Liver (tissue), 9 donors: ENCODE results near the gene GPAT3. TPM values are rescaled to one million over a fixed set of nuclear protein-coding genes. Genes with fewer than 3 reads are reported as not detected.
"Not testable (repeated sequence)": the region's sequence is repeated elsewhere in the genome, so short reads cannot be mapped to it uniquely, and the experiment has no call there.

ENCODE experiments used
- DNase-seq: peaks from one replicate; pipeline ENCODE4 v3.0.0-alpha.2; 2017; ENCODE audit warnings: low spot score
- H3K27ac ChIP-seq, 2 donors: one replicate each; pipeline ENCODE4 v1.7.0; 2013; ENCODE audit warnings: inconsistent platforms in 2 of 2, low read length in 2 of 2, control low read depth in 1 of 2, low read depth in 1 of 2, mild to moderate bottlenecking in 1 of 2
- H3K27me3 ChIP-seq, 4 donors: one replicate each; pipeline versions ENCODE4 v1.6.1 to v1.7.0; 2013; ENCODE audit warnings: low read length in 3 of 4, inconsistent platforms in 1 of 4, mild to moderate bottlenecking in 1 of 4, moderate library complexity in 1 of 4; ENCODE audit not compliant: control insufficient read depth in 4 of 4, insufficient read depth in 4 of 4
- H3K36me3 ChIP-seq, 4 donors: one replicate each; pipeline versions ENCODE4 v1.6.1 to v1.7.0; 2013; ENCODE audit warnings: low read length in 3 of 4, mild to moderate bottlenecking in 3 of 4, low read depth in 1 of 4, moderate library complexity in 1 of 4; ENCODE audit not compliant: control insufficient read depth in 4 of 4, insufficient read depth in 3 of 4
- H3K4me1 ChIP-seq, 4 donors: one replicate each; pipeline versions ENCODE4 v1.6.1 to v1.7.0; 2013; ENCODE audit warnings: low read length in 3 of 4, mild to moderate bottlenecking in 3 of 4, moderate library complexity in 1 of 4; ENCODE audit not compliant: control insufficient read depth in 4 of 4, insufficient read depth in 4 of 4
- H3K4me3 ChIP-seq, 3 donors: one replicate each; pipeline versions ENCODE4 v1.6.1 to v1.7.0; 2013; ENCODE audit warnings: low read length in 3 of 3, control low read depth in 1 of 3, low read depth in 1 of 3, mild to moderate bottlenecking in 1 of 3
- H3K9ac ChIP-seq, 2 donors: one replicate each; pipeline ENCODE4 v1.7.0; 2013; ENCODE audit warnings: low read length in 2 of 2, mild to moderate bottlenecking in 2 of 2, moderate library complexity in 2 of 2, control low read depth in 1 of 2, low read depth in 1 of 2
- H3K9me3 ChIP-seq, 4 donors: one replicate each; pipeline versions ENCODE4 v1.6.1 to v1.7.0; 2013; ENCODE audit warnings: low read length in 3 of 4; ENCODE audit not compliant: control insufficient read depth in 4 of 4
- CTCF ChIP-seq: fragments of 150-350 bp; IDR thresholded peaks from 2 replicates; pipeline ENCODE4 v1.5.1; 2017; ENCODE audit warnings: improper control_type of control experiment, low read depth, low read length; ENCODE audit not compliant: missing input control
- EGR1 ChIP-seq, 2 donors: IDR thresholded peaks; 2 replicates each; pipeline ENCODE4 v1.6.1; 2016 to 2018; ENCODE audit warnings: antibody characterized with exemption in 2 of 2, low read depth in 2 of 2
- FOXA1 ChIP-seq: IDR thresholded peaks from 2 replicates; pipeline ENCODE4 v1.6.1; 2016; ENCODE audit warnings: antibody characterized with exemption
- FOXA2 ChIP-seq: IDR thresholded peaks from 2 replicates; pipeline ENCODE4 v1.6.1; 2016; ENCODE audit warnings: antibody characterized with exemption
- GABPA ChIP-seq, 2 donors: IDR thresholded peaks in 1 of 2; conservative IDR thresholded peaks in 1 of 2; 2 replicates each; pipeline ENCODE4 v1.6.1; 2016; ENCODE audit warnings: antibody characterized with exemption in 2 of 2, mild to moderate bottlenecking in 1 of 2, moderate library complexity in 1 of 2
- MAX ChIP-seq: IDR thresholded peaks from 2 replicates; pipeline ENCODE4 v1.6.1; 2016; ENCODE audit warnings: antibody characterized with exemption
- RAD21 ChIP-seq, 2 donors: IDR thresholded peaks; 2 replicates each; pipeline ENCODE4 v1.6.1; 2016; ENCODE audit warnings: antibody characterized with exemption in 2 of 2, mild to moderate bottlenecking in 2 of 2
- REST ChIP-seq: IDR thresholded peaks from 2 replicates; pipeline ENCODE4 v1.6.1; 2016; ENCODE audit warnings: antibody characterized with exemption, mild to moderate bottlenecking
- RXRA ChIP-seq, 2 donors: IDR thresholded peaks; 2 replicates each; pipeline ENCODE4 v1.6.1; 2017 to 2018; ENCODE audit warnings: antibody characterized with exemption in 2 of 2, mild to moderate bottlenecking in 1 of 2
- SP1 ChIP-seq: IDR thresholded peaks from 2 replicates; pipeline ENCODE4 v1.6.1; 2018; ENCODE audit warnings: antibody characterized with exemption, mild to moderate bottlenecking
- YY1 ChIP-seq: IDR thresholded peaks from 2 replicates; pipeline ENCODE4 v1.6.1; 2016; ENCODE audit warnings: antibody characterized with exemption, mild to moderate bottlenecking
- WGBS: extraction: QIAGEN DNeasy Blood & Tissue Kit; methylation state at CpG from one replicate; pipeline ENCODE4 v1.1.7; 2013; 5-methylcytosine and 5-hydroxymethylcytosine counted together
- polyA plus RNA-seq, 2 donors: library from polyadenylated mRNA; stranded (reverse) in 1 of 2; unstranded in 1 of 2; fragments of 200-250 nt in 1 of 2; fragments of >200 nt in 1 of 2; fragmentation: Nextera tagmentation in 1 of 2; extraction: Ambion mirVana in 1 of 2; gene quantifications; one replicate each; pipeline versions ENCODE4 v1.2.1 to v1.2.3, GENCODE V29; 2013 to 2015
- total RNA-seq, 2 donors: library from RNA; depleted of rRNA; stranded (reverse); fragments of >200 nt; gene quantifications; one replicate each; pipeline ENCODE4 v1.2.3, GENCODE V29; 2014
- TF ChIP-seq, protein P1 (sequence below): IDR thresholded peaks from 2 replicates; pipeline ENCODE4 v1.6.1; 2016; ENCODE audit warnings: antibody characterized with exemption
- TF ChIP-seq, protein P2 (sequence below): IDR thresholded peaks from 2 replicates; pipeline ENCODE4 v1.6.1; 2016; ENCODE audit warnings: antibody characterized with exemption
- donor health status: healthy.
- donor health status: healthy.
- donor health status: healthy.
- donor health status: healthy.
- donor health status: healthy.

Gene GPAT3
- total and polyA plus RNA-seq, 4 donors = 1.8 to 6.2 (median 4.5) TPM

DNA sequence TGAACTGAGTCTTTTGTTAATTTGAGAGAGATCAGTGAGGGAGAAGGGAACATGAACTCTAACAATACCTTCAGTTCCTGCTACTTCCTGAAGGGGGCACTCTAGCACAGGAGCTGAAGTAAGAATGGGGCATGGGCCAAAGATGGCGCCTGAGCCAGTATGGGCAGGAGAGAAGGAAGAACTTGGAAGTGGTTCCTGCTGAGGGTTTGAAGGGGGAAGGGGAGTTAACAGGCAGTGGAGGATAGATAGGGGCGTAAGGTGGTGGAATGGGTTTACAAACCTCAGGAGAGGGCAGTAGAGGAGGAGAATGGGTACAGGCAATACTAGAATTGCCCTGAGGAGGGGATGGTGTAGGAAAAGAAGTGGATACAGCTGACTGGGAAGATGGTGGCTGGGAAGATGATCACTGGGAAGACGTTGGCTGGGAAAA, 26.7 kb upstream of the GPAT3 start:
- WGBS = 58% methylated on average over 3 of the region's 3 CpGs
- TF ChIP-seq FOXA1 = peak; percentile 35
- peak; percentile 85 for TF ChIP-seq YY1
- peak; percentile 75 for TF ChIP-seq CTCF
- TF ChIP-seq RAD21 (IDR thresholded peaks at IDR 0.05) = peak; percentile 96 to 98
- not testable (repeated sequence) for H3K27ac ChIP-seq, H3K4me1 ChIP-seq, H3K9ac ChIP-seq, H3K9me3 ChIP-seq, H3K36me3 ChIP-seq, H3K27me3 ChIP-seq, H3K4me3 ChIP-seq
- peak; percentile 47 for DNase-seq

- Histone ChIP-seq H3K9ac (no peak overlapping the region), H3K4me3 (no peak overlapping the region), H3K4me1 (no peaks in the 10 kb centered on the region), H3K27ac (no peak overlapping the region), H3K9me3 (no peaks in the 10 kb centered on the region), H3K27me3 (no peaks in the 10 kb centered on the region), H3K36me3 (no peaks in the 10 kb centered on the region)
- 76% methylated on average over 4 of the region's 4 CpGs for WGBS
- TF ChIP-seq CTCF = no peak
- DNase-seq = no peak
Observed at GRCh38 chr4:83510442-83510841, 25.5 kb upstream of the GPAT3 start.

DNA sequence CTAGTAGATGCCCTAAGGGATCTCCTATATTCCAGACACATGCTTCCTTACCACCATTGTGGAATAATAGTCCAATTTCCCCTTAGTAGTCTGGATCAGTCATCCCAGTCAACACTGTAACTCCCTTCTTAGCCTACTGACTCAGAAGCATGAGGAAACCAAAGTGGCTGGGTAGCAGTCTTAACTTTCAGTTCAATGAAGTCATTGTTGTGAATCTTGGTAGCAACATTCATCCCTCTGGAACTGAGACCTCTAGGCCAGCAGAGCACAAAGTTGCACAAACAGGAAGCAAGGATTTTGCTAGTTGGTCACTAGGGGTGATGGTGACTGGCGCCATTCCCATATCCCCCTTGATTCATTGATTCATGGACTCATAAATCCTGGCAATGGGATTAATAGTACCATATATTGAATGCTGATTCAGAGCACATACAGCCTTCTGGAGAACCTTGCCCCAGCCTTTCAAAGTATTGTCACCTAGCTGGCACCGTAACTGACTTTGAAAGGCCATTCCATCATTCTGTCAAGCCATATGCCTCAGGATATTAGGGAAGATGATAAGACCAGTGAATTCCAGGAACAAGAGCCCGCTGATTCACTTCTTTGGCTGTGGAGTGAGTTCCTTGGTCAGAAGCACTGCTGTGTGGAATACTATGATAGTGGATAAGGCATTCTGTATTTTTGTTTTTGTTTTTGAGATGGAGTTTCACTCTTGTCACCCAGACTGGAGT, 19.7 kb upstream of the GPAT3 start:
- DNase-seq = no peak
- H3K9ac ChIP-seq = no peak overlapping the region
- H3K36me3 ChIP-seq = no peaks in the 10 kb centered on the region
- H3K27me3 ChIP-seq = no peaks in the 10 kb centered on the region
- no peak overlapping the region for H3K27ac ChIP-seq
- H3K9me3 ChIP-seq = no peaks in the 10 kb centered on the region
- H3K4me3 ChIP-seq = no peak overlapping the region
- WGBS = 61% methylated on average over 3 of the region's 3 CpGs
- no peaks in the 10 kb centered on the region for H3K4me1 ChIP-seq
- TF ChIP-seq MAX = no peak
- TF ChIP-seq REST = no peak
- TF ChIP-seq RAD21 (IDR thresholded peaks at IDR 0.05) = no peak
- no peak for TF ChIP-seq RXRA (IDR thresholded peaks at IDR 0.05)
- TF ChIP-seq CTCF = no peak
- no peak for TF ChIP-seq SP1
- TF ChIP-seq, protein P1, sequence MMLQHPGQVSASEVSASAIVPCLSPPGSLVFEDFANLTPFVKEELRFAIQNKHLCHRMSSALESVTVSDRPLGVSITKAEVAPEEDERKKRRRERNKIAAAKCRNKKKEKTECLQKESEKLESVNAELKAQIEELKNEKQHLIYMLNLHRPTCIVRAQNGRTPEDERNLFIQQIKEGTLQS = no peak
- TF ChIP-seq EGR1 (IDR thresholded peaks at IDR 0.05; ENCODE audit: low read depth in 2 of 2) = no peak
- TF ChIP-seq, protein P2, sequence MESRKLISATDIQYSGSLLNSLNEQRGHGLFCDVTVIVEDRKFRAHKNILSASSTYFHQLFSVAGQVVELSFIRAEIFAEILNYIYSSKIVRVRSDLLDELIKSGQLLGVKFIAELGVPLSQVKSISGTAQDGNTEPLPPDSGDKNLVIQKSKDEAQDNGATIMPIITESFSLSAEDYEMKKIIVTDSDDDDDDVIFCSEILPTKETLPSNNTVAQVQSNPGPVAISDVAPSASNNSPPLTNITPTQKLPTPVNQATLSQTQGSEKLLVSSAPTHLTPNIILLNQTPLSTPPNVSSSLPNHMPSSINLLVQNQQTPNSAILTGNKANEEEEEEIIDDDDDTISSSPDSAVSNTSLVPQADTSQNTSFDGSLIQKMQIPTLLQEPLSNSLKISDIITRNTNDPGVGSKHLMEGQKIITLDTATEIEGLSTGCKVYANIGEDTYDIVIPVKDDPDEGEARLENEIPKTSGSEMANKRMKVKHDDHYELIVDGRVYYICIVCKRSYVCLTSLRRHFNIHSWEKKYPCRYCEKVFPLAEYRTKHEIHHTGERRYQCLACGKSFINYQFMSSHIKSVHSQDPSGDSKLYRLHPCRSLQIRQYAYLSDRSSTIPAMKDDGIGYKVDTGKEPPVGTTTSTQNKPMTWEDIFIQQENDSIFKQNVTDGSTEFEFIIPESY = no peak
- TF ChIP-seq GABPA (IDR thresholded peaks at IDR 0.05 in 1 of 2, conservative IDR thresholded peaks at IDR 0.05 in 1 of 2) = no peak
- TF ChIP-seq FOXA2 = no peak
